Activated CD8-positive, alpha-beta T cell treated with anti-CD3 and anti-CD28 coated beads, Interleukin-2, amount 10 ng/mL, durations not matched to agents 7 days and 5 days (primary cell): ENCODE measurements around the gene SLC18A3. TPM values are rescaled to one million over a fixed set of nuclear protein-coding genes. Genes with fewer than 3 reads are reported as not detected.

Source experiments
- ATAC-seq: fragments of 150-1000 bp; cut with Tn5 transposase; one replicate; pipeline ENCODE4 v1.10.0; 2021; ENCODE audit warnings: moderate library complexity
- CTCF ChIA-PET: fragments of 350-600 bp; sonication (Branson Sonifier 250); formaldehyde crosslinking; loops from one replicate; lab custom pipeline; 2021; ENCODE audit warnings: antibody characterized with exemption; lab: Charles Lee
- POLR2A ChIA-PET: fragments of 350-600 bp; sonication (Branson Sonifier 250); formaldehyde crosslinking; loops from one replicate; lab custom pipeline; 2021; ENCODE audit warnings: antibody characterized with exemption; lab: Charles Lee
- DNase-seq: peaks from one replicate; pipeline ENCODE4 v3.0.0-alpha.2; 2020
- H3K27ac Mint-ChIP-seq: one replicate; pipeline ENCODE4 v1.8.0; 2021; ENCODE audit warnings: mild to moderate bottlenecking, mixed read lengths
- H3K27me3 Mint-ChIP-seq: one replicate; pipeline ENCODE4 v1.8.0; 2021; ENCODE audit warnings: low read depth, mixed read lengths
- H3K36me3 Mint-ChIP-seq: one replicate; pipeline ENCODE4 v1.8.0; 2021; ENCODE audit warnings: low read depth, mixed read lengths
- H3K4me1 Mint-ChIP-seq: one replicate; pipeline ENCODE4 v1.8.0; 2021; ENCODE audit warnings: low read depth, mixed read lengths
- H3K4me3 Mint-ChIP-seq: one replicate; pipeline ENCODE4 v1.8.0; 2021; ENCODE audit warnings: mild to moderate bottlenecking, mixed read lengths
- H3K9me3 Mint-ChIP-seq: one replicate; pipeline ENCODE4 v1.8.0; 2022; ENCODE audit warnings: mixed read lengths; ENCODE audit not compliant: insufficient read depth
- total RNA-seq, 2 experiments: library from RNA; stranded (reverse); gene quantifications; one replicate each; pipeline ENCODE4 v1.2.3, GENCODE V29; 2021

SLC18A3 gene
- total RNA-seq, 2 experiments from 2014 or later = not detected

DNA sequence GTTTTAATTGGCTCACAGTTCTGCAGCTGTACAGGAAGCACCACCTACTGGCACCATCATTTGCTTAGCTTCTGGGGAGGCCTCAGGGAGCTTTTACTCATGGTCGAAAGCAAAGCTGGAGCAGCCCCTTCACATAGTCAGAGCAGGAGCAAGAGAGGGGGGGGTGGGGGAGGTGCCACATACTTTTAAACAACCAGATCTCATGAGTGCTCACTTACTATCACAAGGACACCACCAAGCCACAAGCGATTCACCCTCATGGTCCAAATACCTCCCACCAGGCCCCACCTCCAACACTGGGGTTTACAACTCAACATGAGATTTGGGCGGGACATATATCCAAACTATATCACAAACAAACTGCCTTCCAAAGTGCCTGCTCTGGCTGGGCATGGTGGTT, 31.7 kb upstream of the SLC18A3 start:
- POLR2A ChIA-PET = no interaction called here
- DNase-seq = no peak
- no peak for ATAC-seq
- Mint-ChIP-seq H3K27me3 (peaks cover 11% of the 10 kb centered on the region), H3K36me3 (no peaks in the 10 kb centered on the region), H3K4me1 (peaks cover 6% of the 10 kb centered on the region), H3K27ac (no peak overlapping the region), H3K4me3 (no peak overlapping the region), H3K9me3 (no peaks in the 10 kb centered on the region)
- CTCF ChIA-PET = interaction anchor here (2.1 kb wide), 1 partner anchor 15 kb away, joined by 8 read pairs; no protein-coding TSS in a partner anchor

DNA sequence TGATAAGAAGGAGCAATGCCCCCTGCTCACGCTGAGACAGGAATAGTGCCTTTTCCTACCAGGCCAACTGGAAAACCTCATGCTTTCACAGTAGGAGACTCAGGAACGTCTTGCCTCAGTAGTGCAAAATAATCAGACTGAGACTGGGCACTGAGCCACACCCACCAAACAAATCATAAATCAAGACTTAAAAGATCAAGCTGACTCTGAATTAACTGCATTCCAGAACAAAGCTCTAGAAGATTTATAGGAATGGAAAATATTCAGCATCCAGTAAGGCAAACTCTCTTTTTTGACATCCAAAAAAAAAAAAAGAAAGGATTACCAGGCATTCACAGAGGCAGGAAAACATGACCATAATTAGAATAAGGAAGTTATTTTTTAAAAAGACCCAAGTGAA, 30.5 kb upstream of the SLC18A3 start:
- no peaks in the 10 kb centered on the region for H3K9me3 Mint-ChIP-seq
- H3K27ac Mint-ChIP-seq = no peak overlapping the region
- ChIA-PET CTCF (interaction anchor here (1.2 kb wide), 1 partner anchor 13 kb away, joined by 6 read pairs; no protein-coding TSS in a partner anchor), POLR2A (interaction anchor here (1.4 kb wide), 1 partner anchor 11 kb away, joined by 3 read pairs; no protein-coding TSS in a partner anchor)
- no peak overlapping the region for H3K4me3 Mint-ChIP-seq
- no peak for ATAC-seq
- H3K4me1 Mint-ChIP-seq = peaks cover 6% of the 10 kb centered on the region
- no peak for DNase-seq
- H3K27me3 Mint-ChIP-seq = peaks cover 12% of the 10 kb centered on the region
- H3K36me3 Mint-ChIP-seq = no peaks in the 10 kb centered on the region

DNA sequence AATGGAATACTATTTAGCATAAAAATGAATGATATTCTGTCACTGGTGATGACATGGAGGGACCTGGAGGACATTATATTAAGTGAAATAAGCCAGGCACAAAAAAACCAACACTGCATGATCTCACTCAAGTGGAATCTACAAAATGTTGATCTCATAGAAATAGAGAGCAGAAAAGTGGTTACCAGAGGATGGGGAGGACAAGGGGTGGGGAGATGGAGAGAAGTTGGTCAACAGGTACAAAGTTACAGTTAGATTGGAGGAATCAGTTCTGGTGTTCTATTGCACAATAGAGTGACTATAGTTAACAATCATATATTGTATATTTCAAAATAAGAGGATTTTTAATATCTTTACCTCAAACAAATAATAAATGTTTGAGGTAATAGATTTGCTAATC, 24.7 kb upstream of the SLC18A3 start:
- no peak for ATAC-seq
- no peak for DNase-seq
- Mint-ChIP-seq H3K27me3 (peaks cover 16% of the 10 kb centered on the region), H3K4me3 (no peak overlapping the region), H3K4me1 (peaks cover 6% of the 10 kb centered on the region), H3K36me3 (no peaks in the 10 kb centered on the region), H3K27ac (no peak overlapping the region), H3K9me3 (no peaks in the 10 kb centered on the region)
- ChIA-PET CTCF (interaction anchor here (1.8 kb wide), 1 partner anchor 10 kb away, joined by 5 read pairs; no protein-coding TSS in a partner anchor), POLR2A (no interaction called here)

DNA sequence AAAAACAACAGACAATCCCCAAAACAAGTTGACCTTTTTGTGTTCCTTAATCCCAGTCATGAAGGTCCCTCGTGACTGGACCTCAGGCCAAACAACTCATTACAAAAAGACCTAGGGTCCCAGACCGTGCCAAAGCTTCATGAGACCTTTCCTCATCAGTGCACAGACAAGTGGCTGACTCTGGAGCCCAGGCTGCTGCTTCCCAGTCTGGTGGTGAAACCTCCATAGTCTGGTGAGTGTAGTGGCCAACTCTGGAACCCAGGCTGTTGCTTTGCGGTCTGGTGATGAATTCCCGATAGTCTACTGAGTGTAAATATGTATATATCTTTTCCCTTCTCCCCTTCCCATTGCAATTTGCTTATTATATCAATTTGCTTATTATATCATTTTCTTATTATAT, 22.1 kb upstream of the SLC18A3 start:
- H3K36me3 Mint-ChIP-seq = no peaks in the 10 kb centered on the region
- ATAC-seq = no peak
- H3K27ac Mint-ChIP-seq = no peak overlapping the region
- POLR2A ChIA-PET = no interaction called here
- CTCF ChIA-PET = no interaction called here
- peaks cover 22% of the 10 kb centered on the region for H3K27me3 Mint-ChIP-seq
- no peak overlapping the region for H3K4me3 Mint-ChIP-seq
- DNase-seq = no peak
- no peaks in the 10 kb centered on the region for H3K4me1 Mint-ChIP-seq
- H3K9me3 Mint-ChIP-seq = no peaks in the 10 kb centered on the region

DNA sequence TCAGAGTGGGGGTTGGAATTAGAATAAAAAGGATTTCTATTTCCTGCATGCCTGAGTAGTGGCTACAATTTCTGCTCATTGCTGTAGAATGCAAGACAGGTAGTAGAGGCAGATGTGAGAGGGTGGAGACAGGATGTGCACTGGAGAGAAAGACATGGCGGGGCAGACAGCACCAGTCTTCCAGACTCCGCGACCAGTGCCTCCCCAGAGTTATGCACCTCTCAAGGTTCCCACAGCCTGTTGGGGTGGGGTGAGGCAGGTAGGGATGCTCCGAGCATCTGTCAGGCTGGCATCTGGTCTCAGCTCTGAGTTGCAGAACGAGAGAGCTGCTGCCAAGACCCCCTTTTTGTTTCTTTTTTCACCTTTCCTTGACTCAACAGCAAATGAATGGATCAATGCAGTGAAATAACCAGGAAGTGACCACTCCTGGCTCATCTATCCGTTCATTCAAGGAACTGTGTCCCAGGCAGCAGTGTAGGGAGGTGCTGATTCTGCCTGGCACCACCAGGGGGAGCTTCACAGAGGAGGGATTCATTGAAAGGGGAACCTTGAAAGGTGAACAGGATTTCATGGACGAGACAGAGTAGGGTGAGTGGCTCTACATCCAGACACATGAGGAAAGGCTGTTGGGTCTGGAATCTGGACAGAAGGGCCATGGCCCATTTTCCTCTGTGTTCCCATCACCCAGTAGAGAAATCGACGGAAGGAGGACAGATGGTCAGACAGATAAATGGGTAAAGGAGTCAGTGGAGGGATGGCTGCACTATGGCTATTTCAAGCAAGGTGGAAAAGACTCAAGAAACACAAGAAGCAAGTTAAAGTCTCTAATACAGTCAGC, 17.2 kb upstream of the SLC18A3 start:
- peaks cover 2% of the 10 kb centered on the region for H3K4me1 Mint-ChIP-seq
- H3K27me3 Mint-ChIP-seq = peaks cover 12% of the 10 kb centered on the region
- no peak overlapping the region for H3K4me3 Mint-ChIP-seq
- DNase-seq (peak; percentile 73), ATAC-seq (peak; percentile 51)
- H3K36me3 Mint-ChIP-seq = no peaks in the 10 kb centered on the region
- POLR2A ChIA-PET = interaction anchor here (0.9 kb wide), 1 partner anchor 53 kb away, joined by 3 read pairs; no protein-coding TSS in a partner anchor
- H3K27ac Mint-ChIP-seq = no peak overlapping the region
- CTCF ChIA-PET = interaction anchor here (0.8 to 2.0 kb wide), 22 partner anchors 8 to 683 kb away, joined by 3 to 15 read pairs (median 5); partner anchors contain the start of gene ERCC6
- H3K9me3 Mint-ChIP-seq = no peaks in the 10 kb centered on the region

DNA sequence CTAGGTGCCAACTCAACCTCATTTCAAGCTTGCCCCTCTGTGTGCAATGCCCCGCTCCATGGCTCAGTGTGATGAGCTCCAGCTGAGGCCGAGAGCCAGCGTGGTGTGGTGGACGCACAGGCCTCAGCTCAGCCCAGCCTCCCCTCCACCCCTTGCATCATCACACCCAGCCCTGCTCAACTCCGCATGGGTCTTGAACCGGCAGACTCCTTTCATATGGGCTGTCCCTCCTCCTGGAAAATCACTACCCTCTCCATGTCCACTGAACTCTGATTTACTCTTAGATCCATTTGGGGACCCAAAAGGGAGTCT, 16.6 kb upstream of the SLC18A3 start:
- ChIA-PET POLR2A (interaction anchor here (0.9 kb wide), 1 partner anchor 54 kb away, joined by 3 read pairs; no protein-coding TSS in a partner anchor), CTCF (interaction anchor here (0.9 to 2.0 kb wide), 21 partner anchors 8 to 682 kb away, joined by 3 to 15 read pairs (median 5); partner anchors contain the start of gene ERCC6)
- no peak for ATAC-seq
- no peak overlapping the region for H3K27ac Mint-ChIP-seq
- H3K9me3 Mint-ChIP-seq = no peaks in the 10 kb centered on the region
- H3K36me3 Mint-ChIP-seq = no peaks in the 10 kb centered on the region
- peaks cover 10% of the 10 kb centered on the region for H3K27me3 Mint-ChIP-seq
- H3K4me1 Mint-ChIP-seq = peaks cover 2% of the 10 kb centered on the region
- DNase-seq = no peak
- no peak overlapping the region for H3K4me3 Mint-ChIP-seq

DNA sequence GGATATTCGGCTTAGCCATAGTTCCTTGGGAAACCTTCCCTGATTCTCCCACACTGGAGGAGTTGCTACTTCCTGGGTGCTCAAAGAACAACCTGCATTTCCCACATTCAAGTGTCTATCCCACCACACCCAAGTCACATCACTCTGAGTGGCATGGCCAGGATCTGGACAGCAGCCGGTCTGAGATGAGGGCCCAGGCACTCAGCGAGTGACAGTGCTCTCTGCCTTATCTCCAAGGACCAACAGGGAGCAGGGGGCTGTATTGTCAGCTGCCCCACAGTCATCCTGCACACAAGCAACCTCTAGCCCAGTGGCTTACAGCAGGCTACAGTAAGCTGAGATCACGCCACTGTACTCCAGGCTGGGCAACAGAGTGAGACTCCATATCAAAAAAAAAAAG, 16.1 kb upstream of the SLC18A3 start:
- ATAC-seq = no peak
- CTCF ChIA-PET = interaction anchor here (0.9 to 2.0 kb wide), 16 partner anchors 10 to 631 kb away, joined by 3 to 15 read pairs (median 6); partner anchors contain the start of gene ERCC6
- DNase-seq = peak; percentile 18

DNA sequence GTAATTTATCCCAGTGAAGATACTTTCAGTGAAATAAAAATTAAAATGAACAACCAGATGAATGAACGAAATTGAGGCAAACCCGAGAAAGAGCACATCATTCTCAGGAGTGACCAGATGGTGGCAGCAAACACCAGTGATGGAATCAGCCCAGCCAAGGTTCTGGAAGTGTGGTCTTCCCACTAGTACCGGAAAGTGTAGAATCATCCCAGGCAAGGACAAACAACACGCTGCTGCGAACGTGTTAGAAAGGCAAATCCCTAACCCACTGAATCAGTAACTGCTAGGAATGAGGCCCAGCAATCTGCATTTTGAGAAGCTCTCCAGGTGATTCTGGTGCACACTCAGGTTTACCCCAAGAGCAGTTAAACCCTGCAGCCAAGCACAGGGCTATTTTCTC, 15.5 kb upstream of the SLC18A3 start:
- no peaks in the 10 kb centered on the region for H3K9me3 Mint-ChIP-seq

More for the DNA sequence above, 16.1 kb upstream of the SLC18A3 start:
- H3K9me3 Mint-ChIP-seq = no peaks in the 10 kb centered on the region
- no peaks in the 10 kb centered on the region for H3K36me3 Mint-ChIP-seq
- no peak overlapping the region for H3K27ac Mint-ChIP-seq
- POLR2A ChIA-PET = interaction anchor here (0.9 kb wide), 1 partner anchor 54 kb away, joined by 3 read pairs; no protein-coding TSS in a partner anchor
- peaks cover 2% of the 10 kb centered on the region for H3K4me1 Mint-ChIP-seq
- H3K4me3 Mint-ChIP-seq = no peak overlapping the region
- peaks cover 10% of the 10 kb centered on the region for H3K27me3 Mint-ChIP-seq

DNA sequence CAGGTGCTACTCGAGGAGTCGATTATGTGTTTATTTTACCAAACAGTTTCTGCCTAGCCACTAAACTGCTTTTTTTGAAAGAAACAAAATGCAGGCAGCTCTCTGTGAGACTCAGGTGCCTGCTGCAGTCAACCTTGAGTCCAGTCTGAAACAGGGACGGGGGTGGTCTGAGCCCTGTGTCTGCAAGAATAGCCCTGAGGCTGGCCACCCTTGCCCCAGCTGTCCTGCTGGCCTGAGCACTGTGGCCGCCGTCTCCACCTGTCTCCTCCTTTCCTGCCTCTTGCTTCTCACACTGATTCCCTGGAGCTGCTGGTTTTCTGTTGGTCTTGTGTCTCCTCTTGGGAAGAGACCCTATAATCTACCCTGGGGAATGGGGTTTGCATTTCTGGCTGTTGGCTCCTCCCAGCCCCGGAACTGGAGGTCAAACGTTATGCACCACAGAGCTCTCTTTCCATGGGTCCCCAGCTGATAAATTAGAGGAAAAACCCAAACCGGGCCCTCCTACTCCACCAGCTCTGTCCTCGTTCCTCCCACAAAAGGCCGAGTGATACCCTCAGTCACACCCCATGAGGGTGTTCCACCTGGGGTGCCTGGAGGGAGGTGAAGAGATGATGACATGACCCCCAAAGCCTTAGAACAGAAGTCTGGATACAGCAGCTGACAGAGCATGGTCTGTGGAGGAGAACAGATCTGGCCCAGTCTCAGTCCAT, 15.0 kb upstream of the SLC18A3 start:
- DNase-seq = no peak
- Mint-ChIP-seq H3K4me3 (no peak overlapping the region), H3K4me1 (peaks cover 2% of the 10 kb centered on the region), H3K27ac (no peak overlapping the region), H3K36me3 (no peaks in the 10 kb centered on the region), H3K9me3 (no peaks in the 10 kb centered on the region), H3K27me3 (peaks cover 10% of the 10 kb centered on the region)
- no peak for ATAC-seq
- ChIA-PET CTCF (interaction anchor here (0.6 to 2.0 kb wide), 22 partner anchors 8 to 800 kb away, joined by 3 to 10 read pairs (median 3); partner anchors contain the start of gene ERCC6), POLR2A (no interaction called here)

More for the DNA sequence above, 15.5 kb upstream of the SLC18A3 start:
- Mint-ChIP-seq H3K27ac (no peak overlapping the region), H3K27me3 (peaks cover 10% of the 10 kb centered on the region), H3K36me3 (no peaks in the 10 kb centered on the region), H3K4me1 (peaks cover 2% of the 10 kb centered on the region), H3K4me3 (no peak overlapping the region)
- CTCF ChIA-PET = interaction anchor here (0.6 to 2.0 kb wide), 22 partner anchors 9 to 800 kb away, joined by 3 to 10 read pairs (median 3); partner anchors contain the start of gene ERCC6
- POLR2A ChIA-PET = no interaction called here
- DNase-seq (peak; percentile 47), ATAC-seq (no peak)

DNA sequence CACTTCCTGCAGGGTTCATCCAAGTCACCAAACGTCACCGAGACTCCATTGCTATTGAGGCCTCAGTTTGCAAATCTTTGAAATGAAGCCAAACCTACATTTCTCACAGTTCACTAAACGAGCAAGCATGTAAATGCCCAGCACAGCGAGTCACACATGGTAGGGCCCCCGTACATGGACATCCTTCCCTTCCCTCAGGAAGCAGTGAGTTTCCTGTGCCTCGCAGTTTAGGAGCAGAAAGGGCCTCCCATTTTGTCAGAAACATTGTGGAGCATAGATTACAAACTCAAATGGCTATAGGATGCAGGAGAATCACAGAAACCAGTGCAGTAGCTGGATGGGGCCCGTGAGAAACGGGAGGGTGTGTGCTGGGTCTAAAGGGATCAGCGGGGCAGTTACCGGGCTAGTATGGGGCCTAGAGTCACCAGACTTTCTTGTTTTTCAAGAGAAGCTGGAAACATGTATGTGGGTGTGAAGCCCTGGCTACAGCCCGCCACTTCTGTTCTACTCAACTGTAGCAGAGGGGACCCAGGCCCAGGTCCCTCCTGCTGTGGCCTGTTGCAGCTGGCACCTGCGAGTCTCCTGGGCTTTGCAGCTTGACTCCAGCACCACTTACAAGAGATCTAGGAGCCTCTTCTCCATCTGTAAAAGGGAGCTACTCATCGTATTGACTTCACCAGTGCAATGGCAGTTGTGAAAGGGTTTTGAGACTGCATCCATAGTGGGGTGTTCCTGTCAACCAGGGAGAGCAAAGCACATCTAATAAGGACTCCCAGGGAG, 14.2 kb upstream of the SLC18A3 start:
- Mint-ChIP-seq H3K4me3 (no peak overlapping the region), H3K27ac (no peak overlapping the region), H3K27me3 (peaks cover 6% of the 10 kb centered on the region), H3K36me3 (no peaks in the 10 kb centered on the region), H3K9me3 (no peaks in the 10 kb centered on the region), H3K4me1 (peaks cover 2% of the 10 kb centered on the region)
- DNase-seq (no peak), ATAC-seq (no peak)
- ChIA-PET POLR2A (no interaction called here), CTCF (interaction anchor here (1.0 to 2.0 kb wide), 11 partner anchors 11 to 677 kb away, joined by 3 to 10 read pairs (median 5); partner anchors contain the start of gene ERCC6)

DNA sequence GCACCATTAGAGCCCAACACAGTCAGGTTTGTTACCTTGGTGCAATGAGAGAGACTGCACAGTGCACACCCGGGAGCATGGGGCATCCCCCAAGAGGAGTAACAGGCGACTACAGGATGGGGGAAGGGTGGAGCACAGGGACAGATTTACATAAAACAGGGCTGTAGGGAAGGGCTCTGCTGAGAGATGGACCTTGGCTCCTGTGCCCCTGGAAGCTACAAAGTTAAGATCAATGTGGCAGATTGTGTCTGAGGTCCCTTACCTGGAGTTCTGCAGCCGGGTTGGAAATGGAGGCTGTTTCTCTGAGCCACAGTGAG, 13.7 kb upstream of the SLC18A3 start:
- Mint-ChIP-seq H3K9me3 (no peaks in the 10 kb centered on the region), H3K4me3 (no peak overlapping the region), H3K27ac (no peak overlapping the region), H3K4me1 (peaks cover 2% of the 10 kb centered on the region), H3K27me3 (peaks cover 4% of the 10 kb centered on the region), H3K36me3 (no peaks in the 10 kb centered on the region)
- ATAC-seq (no peak), DNase-seq (peak; percentile 18)
- POLR2A ChIA-PET = no interaction called here
- CTCF ChIA-PET = no interaction called here
